Fibroblast of lung (primary cell): ENCODE data around the gene ST6GALNAC6.

Experiments
- EZH2 ChIP-seq: IDR thresholded peaks from 2 replicates; pipeline ENCODE4 v1.5.1; 2012; ENCODE audit warnings: low read length, control low read depth, mild to moderate bottlenecking; ENCODE audit errors: missing control alignments
- TF ChIP-seq, protein P1 (sequence below), 2 donors: IDR thresholded peaks in 1 of 2; conservative IDR thresholded peaks in 1 of 2; 1 replicate in 1 of 2; 2 replicates in 1 of 2; pipeline ENCODE4 v1.5.1; 2011 to 2012; ENCODE audit warnings: low read length in 2 of 2, control low read depth in 1 of 2, inconsistent platforms in 1 of 2, low read depth in 1 of 2, mild to moderate bottlenecking in 1 of 2

DNA sequence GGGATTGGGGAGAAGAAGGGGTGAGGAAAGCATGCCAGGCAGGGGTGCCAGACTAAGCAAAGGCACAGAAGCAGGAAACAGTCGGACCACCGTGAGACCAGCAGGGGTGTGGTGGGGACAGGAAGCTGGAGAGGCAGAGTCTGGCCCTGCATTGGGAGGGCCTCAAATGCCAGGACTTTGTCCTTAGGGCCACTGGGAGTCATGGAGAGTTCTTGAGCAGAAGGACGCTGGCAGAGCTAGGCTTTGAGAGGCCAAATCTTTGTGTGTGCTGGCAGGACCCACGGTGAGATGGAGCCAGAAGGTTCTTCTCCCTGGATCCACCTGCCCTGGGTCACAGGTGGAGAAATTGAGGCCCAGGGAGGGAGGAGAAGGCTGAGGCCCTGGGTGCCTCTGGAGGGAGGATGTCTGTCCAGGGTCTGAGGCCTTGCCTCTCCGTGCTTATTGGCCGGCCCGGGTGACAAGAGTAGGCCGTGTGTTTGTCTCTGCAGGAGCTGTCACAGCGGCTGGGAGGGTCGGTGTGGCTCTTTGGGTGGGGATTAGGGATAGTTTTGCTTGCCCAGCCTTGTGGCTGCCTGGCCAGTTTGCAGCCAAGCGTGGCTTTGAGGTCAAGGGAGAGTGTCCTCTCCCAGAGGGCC lies 43.2 kb downstream of the ST6GALNAC6 start:
- TF ChIP-seq, protein P1, sequence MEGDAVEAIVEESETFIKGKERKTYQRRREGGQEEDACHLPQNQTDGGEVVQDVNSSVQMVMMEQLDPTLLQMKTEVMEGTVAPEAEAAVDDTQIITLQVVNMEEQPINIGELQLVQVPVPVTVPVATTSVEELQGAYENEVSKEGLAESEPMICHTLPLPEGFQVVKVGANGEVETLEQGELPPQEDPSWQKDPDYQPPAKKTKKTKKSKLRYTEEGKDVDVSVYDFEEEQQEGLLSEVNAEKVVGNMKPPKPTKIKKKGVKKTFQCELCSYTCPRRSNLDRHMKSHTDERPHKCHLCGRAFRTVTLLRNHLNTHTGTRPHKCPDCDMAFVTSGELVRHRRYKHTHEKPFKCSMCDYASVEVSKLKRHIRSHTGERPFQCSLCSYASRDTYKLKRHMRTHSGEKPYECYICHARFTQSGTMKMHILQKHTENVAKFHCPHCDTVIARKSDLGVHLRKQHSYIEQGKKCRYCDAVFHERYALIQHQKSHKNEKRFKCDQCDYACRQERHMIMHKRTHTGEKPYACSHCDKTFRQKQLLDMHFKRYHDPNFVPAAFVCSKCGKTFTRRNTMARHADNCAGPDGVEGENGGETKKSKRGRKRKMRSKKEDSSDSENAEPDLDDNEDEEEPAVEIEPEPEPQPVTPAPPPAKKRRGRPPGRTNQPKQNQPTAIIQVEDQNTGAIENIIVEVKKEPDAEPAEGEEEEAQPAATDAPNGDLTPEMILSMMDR (conservative IDR thresholded peaks at IDR 0.05 in 1 of 2, IDR thresholded peaks at IDR 0.05 in 1 of 2; ENCODE audit: low read depth in 1 of 2, low read length in 2 of 2): no peak
- TF ChIP-seq EZH2: no peak
